Thoracic aorta (tissue), 2 donors: ENCODE data around the gene CD6. TPM values are rescaled to one million over a fixed set of nuclear protein-coding genes. Genes with fewer than 3 reads are reported as not detected.

Source experiments
- ATAC-seq: fragments of 150-250 bp; one replicate; pipeline ENCODE4 v1.8.0; 2017; ENCODE audit warnings: low read depth; ENCODE audit not compliant: insufficient number of reproducible peaks, low FRiP score
- DNase-seq: peaks from one replicate; pipeline ENCODE4 v3.0.0-alpha.2; 2020; ENCODE audit warnings: low spot score
- H3K27ac ChIP-seq, 2 donors: fragments of 200-600 bp; sonication (generic); 1 replicate in 1 of 2; 2 replicates in 1 of 2; pipeline ENCODE4 v1.5.1; 2016; ENCODE audit warnings: mild to moderate bottlenecking in 2 of 2, moderate library complexity in 2 of 2
- H3K27me3 ChIP-seq: fragments of 200-600 bp; sonication (generic); replicated peaks from 2 replicates; pipeline ENCODE4 v1.6.0; 2016; ENCODE audit warnings: mild to moderate bottlenecking; ENCODE audit not compliant: insufficient read depth
- H3K36me3 ChIP-seq: fragments of 200-600 bp; sonication (generic); one replicate; pipeline ENCODE4 v1.5.1; 2016
- H3K4me1 ChIP-seq, 2 donors: fragments of 200-600 bp; sonication (generic); 1 replicate in 1 of 2; 2 replicates in 1 of 2; pipeline versions ENCODE4 v1.5.1 to v1.6.0; 2016; ENCODE audit warnings: low read depth in 2 of 2, mild to moderate bottlenecking in 1 of 2; ENCODE audit not compliant: control insufficient read depth in 1 of 2
- H3K4me3 ChIP-seq: fragments of 200-600 bp; sonication (generic); 2 replicates; pipeline ENCODE4 v1.5.1; 2016; ENCODE audit warnings: mild to moderate bottlenecking
- H3K9me3 ChIP-seq: fragments of 200-600 bp; sonication (generic); 2 replicates; pipeline ENCODE4 v1.5.1; 2016
- total RNA-seq, 2 donors: library from RNA; depleted of rRNA; stranded (reverse); fragments of >200 nt; gene quantifications; one replicate each; pipeline versions ENCODE4 v1.1.0 to v1.2.3, GENCODE V29; 2016
- TF ChIP-seq, protein P1 (sequence below): fragments of 200-600 bp; sonication (generic); IDR thresholded peaks from one replicate; pipeline ENCODE4 v1.5.1; 2019; ENCODE audit warnings: antibody characterized with exemption

Gene CD6
- total RNA-seq, 2 donors from 2014 or later, result 2.2 to 3.3 TPM

DNA sequence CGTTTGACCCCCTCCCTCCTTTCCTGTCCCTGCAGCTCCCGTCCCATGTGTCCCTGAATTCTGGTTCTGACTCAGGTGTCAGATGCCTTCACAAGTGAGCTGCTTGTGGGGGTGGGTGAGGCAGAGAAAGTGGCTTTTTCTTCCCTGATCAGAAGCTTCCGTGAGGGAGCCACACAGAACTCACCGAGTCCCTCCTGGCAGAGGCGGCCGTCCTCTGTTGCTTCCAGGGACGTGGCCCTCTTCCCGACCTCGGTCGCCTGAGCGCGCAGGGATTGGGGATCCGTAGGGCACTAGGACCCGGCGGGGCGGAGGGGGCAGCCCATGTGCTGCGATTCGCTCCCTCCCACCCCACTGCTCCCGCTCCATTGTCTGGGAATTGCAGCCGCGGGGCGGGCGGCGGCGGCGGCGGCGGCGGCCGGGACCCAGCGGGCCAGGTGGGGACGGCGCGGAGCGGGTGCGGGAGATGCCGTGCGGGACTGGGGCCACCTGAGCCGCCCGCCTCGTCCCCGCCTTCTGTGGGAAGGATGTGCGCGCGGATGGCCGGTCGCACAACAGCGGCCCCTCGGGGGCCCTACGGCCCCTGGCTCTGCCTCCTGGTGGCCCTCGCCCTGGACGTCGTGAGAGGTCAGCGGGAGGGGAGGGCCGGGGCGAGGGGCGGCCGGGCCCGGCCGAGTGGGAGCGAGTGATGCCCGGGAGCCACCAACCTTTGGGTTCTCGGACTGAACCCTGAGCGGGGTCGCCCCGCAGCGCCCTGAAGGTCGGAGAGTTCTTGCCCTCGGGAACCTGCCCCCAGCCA, 47.2 kb upstream of the CD6 start, which contains the start of gene TMEM132A:
TSS of gene TMEM132A (plus strand) at position 351 of the 796 bp plus-strand sequence. CDS start at position 525, 174 bp downstream.
- Histone ChIP-seq H3K9me3 (no peaks in the 10 kb centered on the region), H3K4me1 (peaks cover 9 to 20% of the 10 kb centered on the region in 2 donors), H3K27me3 (no peaks in the 10 kb centered on the region), H3K36me3 (peaks cover 30% of the 10 kb centered on the region), H3K27ac (no peak within 1 kb of the TSS), H3K4me3 (peak within 1 kb of the TSS; percentile 80)
- DNase-seq, result no peak
- TF ChIP-seq, protein P1, sequence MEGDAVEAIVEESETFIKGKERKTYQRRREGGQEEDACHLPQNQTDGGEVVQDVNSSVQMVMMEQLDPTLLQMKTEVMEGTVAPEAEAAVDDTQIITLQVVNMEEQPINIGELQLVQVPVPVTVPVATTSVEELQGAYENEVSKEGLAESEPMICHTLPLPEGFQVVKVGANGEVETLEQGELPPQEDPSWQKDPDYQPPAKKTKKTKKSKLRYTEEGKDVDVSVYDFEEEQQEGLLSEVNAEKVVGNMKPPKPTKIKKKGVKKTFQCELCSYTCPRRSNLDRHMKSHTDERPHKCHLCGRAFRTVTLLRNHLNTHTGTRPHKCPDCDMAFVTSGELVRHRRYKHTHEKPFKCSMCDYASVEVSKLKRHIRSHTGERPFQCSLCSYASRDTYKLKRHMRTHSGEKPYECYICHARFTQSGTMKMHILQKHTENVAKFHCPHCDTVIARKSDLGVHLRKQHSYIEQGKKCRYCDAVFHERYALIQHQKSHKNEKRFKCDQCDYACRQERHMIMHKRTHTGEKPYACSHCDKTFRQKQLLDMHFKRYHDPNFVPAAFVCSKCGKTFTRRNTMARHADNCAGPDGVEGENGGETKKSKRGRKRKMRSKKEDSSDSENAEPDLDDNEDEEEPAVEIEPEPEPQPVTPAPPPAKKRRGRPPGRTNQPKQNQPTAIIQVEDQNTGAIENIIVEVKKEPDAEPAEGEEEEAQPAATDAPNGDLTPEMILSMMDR, result no peak
- ATAC-seq, result no peak

DNA sequence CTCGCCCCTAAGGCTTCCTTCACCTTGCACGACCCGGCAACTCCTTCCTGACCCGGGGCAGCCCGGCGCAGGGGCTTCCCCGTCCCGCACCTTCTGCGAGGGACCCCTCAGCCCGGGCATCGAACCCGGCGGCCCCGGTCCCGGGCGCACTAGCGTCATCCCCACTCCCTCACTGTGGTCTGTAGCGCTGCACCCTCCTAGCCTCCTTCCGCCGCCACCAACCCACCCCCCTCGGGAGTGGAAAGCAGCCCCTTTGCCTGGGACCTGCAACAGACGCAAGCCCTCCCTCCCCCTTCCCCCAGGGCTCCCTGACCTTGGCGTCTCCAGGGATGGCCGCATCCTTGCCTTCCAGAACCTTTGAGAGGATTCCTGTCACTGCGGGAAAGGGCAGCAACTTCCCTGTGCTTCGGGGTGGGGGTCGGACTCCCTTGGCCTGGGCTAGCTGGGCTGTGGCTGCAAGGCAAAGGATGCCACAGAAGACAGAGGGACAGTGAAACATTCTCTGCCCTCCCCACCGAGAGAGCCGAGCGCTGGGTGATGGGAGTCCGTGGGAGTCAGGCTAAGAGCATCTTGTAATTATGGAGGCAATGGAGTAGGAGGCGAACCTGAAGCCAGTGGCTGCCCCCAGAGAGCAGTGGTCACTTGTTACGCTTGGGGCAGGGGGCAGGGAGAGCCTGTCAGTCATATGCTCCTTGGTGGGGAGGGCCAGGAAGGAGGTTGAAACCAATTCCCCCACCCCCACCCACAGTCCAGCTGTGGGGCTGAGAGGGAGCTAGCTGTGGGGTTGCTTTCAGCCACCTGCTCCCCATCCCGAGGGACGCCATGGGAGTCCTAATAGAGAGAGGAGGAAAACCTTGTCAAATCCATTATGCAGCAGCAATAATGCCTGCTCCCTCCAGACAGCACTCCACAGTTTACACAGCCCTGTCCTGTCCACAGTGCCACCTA, 46.3 kb upstream of the CD6 start:
- DNase-seq (no peak), ATAC-seq (no peak)
- Histone ChIP-seq H3K4me1 (peaks cover 9 to 20% of the 10 kb centered on the region in 2 donors), H3K9me3 (no peaks in the 10 kb centered on the region), H3K27ac (no peak overlapping the region), H3K27me3 (no peaks in the 10 kb centered on the region), H3K4me3 (peak overlapping the region; percentile 80), H3K36me3 (peaks cover 27% of the 10 kb centered on the region)
- TF ChIP-seq, protein P1, result no peak

DNA sequence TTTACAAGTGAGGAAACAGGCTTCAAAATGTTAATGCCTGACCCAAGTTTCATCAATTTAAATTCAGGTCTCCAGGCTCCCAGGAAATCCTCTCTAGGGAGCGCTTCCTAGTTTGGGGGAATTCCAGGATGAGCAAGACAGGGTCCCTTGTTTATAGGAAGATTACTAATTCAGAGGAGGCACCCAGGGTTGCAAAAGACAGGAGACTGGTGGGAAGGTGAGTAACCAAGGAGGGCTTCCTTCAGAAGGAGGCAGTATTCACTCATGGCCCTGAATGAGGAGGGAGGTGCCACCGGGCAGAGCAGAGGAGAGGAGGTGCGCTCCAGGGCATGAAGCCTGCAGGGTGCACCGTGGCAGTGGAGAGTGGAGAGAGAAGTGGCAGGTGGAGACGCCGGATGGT, 45.6 kb upstream of the CD6 start:
- peaks cover 9 to 20% of the 10 kb centered on the region in 2 donors for H3K4me1 ChIP-seq
- no peaks in the 10 kb centered on the region for H3K9me3 ChIP-seq
- no peaks in the 10 kb centered on the region for H3K27me3 ChIP-seq
- H3K27ac ChIP-seq, result no peak overlapping the region
- DNase-seq (no peak), ATAC-seq (no peak)
- peaks cover 20% of the 10 kb centered on the region for H3K36me3 ChIP-seq
- no peak overlapping the region for H3K4me3 ChIP-seq
- TF ChIP-seq, protein P1, result no peak

DNA sequence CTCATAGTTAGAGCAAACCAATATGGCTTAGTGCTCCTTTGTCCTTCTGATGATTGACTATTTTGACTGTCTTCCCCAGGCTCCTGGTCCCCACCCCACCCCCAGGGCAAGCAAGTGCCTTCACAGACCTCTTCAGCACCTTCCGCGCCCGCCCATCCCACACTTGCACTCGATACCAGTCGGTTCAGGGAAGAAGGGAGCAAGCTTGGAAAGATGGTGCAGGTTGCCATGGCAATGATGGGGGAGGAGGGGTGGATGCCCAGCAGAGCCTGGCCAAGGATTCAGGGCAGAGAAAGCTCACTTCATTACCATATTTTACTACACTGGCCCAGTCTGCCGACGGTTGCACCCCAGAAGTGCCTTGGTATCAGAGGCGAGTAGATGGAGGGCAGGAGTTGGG, 45.0 kb upstream of the CD6 start:
- no peak overlapping the region for H3K4me3 ChIP-seq
- no peak for ATAC-seq
- H3K27me3 ChIP-seq, result no peaks in the 10 kb centered on the region
- no peak overlapping the region for H3K27ac ChIP-seq
- no peak for DNase-seq
- H3K4me1 ChIP-seq, result peaks cover 9 to 20% of the 10 kb centered on the region in 2 donors
- TF ChIP-seq, protein P1, result no peak
- H3K9me3 ChIP-seq, result no peaks in the 10 kb centered on the region
- H3K36me3 ChIP-seq, result peaks cover 14% of the 10 kb centered on the region

DNA sequence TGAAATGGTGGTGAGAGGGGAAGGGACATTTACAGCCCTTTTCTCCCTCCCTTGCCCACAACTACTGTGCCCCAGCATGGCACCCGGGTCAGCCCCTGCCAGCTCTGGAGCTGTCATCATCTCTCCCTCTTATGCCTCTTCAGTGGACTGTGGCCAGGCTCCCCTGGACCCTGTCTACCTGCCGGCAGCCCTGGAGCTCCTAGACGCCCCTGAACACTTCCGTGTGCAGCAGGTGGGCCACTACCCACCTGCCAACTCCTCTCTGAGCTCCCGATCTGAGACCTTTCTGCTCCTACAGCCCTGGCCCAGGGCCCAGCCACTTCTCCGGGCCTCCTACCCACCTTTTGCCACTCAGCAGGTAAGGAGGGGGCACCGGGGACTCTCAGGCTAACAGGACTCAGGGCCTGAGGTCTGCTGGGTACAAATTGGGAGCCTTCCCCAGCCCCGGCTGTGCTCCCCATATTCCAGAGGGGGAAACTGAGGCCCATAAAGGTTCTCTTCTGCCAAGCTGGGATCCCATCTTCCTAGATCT, 44.4 kb upstream of the CD6 start:
- DNase-seq, result no peak
- TF ChIP-seq, protein P1, result no peak

More for the DNA sequence above, 44.4 kb upstream of the CD6 start:
- Histone ChIP-seq H3K27ac (no peak overlapping the region), H3K36me3 (peaks cover 7% of the 10 kb centered on the region), H3K4me1 (peaks cover 9 to 20% of the 10 kb centered on the region in 2 donors), H3K9me3 (no peaks in the 10 kb centered on the region), H3K4me3 (no peak overlapping the region), H3K27me3 (no peaks in the 10 kb centered on the region)
- ATAC-seq, result no peak
